Activated T-helper 1 cell treated with Interleukin-2 at 50 U/mL for 16 hours (primary cell): ENCODE results near the gene TRPV4.
A peak's percentile ranks its signal among the peaks of the same experiment; 100 is the strongest.
"Not testable (repeated sequence)": the region's sequence is repeated elsewhere in the genome, so short reads cannot be mapped to it uniquely, and the experiment has no call there.

Experiments
- DNase-seq: peaks from one replicate; pipeline ENCODE4 v3.0.0-alpha.2; 2020; ENCODE audit warnings: low read depth

Gene TRPV4

DNA sequence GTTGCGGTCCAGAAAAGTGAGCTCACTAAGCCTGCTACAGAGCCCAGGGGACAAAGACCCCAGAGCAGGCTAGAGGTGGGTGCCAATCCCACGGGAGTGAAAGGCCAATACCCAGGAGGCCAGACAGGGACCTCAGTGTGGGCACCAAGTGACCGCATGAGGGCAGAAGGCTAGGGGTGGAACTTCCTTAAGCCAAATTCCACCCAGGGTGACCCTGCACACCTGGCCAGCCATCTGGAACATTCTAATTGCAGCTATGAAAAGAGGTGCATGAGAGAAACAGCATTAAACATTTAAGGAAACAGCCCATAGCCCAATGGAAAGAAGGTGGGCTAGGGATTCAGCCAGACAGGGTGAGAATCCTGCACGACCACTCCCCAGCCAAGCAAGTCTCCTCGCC lies 27.8 kb upstream of the TRPV4 start:
- no peak for DNase-seq

DNA sequence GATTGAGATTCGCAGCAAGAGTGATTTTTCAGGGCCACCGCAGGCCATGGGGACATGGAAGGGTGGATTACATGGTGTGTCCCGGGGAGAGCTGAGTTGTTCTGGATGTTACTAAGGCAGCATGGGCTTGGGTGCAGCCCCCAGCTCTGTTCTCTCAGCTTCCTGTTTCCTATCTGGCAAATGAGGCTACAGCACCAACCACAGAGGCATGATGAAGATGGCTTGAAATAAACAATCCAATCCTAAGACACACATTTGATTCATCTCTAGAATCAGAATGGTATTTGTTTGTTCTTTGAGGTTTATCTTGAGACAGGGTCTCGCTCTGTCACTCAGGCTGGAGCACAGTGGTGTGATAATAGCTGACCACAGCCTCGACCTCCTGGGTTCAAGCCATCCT lies 25.6 kb upstream of the TRPV4 start:
- DNase-seq: no peak

DNA sequence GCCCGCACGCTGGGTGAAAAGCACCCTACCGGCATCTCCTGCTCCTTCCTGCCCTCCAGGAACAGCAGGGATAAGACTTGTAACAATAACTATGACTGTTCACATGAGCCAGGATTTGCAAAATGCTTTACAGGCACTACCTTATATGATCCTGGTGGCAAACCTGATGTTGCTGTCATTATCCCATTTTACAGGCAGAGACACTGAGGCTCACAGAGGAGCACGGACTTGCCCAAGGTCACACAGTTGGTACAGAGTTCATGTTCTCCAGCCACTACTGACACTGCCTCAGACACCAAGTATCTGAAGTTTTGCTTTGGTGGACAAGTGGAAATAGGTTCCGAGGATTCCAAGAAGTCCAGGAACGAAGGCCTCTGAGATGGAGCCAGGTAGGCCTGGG lies 24.5 kb upstream of the TRPV4 start:
- no peak for DNase-seq

DNA sequence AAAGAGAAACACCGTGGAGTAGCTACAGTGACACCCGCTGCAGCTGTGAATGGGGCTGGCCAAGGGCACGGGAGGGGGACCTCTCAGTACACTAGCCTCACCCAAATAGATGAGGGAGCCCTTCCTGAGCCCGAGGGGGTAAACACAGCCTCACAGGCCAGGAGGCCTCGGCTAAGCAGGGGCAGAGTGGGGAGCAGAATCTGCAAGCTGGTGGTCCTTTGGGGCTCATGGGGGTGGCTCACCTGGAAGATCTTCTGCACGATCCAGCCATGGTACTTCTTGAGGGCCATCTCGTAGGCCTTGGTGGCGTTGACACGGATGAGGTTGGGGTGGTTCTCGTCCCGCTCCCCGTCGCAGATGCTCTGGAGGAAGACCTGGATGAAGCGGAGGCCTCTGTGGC lies 22.2 kb upstream of the TRPV4 start:
- DNase-seq: no peak

DNA sequence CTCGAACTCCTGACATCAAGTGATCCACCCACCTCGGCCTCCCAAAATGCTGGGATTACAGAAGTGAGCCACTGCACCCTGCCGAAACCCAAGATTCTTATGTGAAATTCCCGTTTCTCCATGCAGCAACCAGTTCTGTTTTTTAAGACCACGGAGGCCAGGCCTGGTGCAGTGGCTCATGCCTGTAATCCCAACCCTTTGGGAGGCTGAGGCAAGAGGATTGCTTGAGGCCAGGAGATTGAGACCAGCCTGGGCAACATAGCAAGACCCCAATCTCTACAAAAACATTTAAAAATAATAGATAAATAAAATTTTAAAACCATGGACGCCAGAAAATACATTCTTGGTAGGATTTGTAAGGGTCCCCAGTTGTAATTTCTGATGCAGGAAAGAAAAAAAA lies 17.3 kb upstream of the TRPV4 start:
- DNase-seq: not testable (repeated sequence)

DNA sequence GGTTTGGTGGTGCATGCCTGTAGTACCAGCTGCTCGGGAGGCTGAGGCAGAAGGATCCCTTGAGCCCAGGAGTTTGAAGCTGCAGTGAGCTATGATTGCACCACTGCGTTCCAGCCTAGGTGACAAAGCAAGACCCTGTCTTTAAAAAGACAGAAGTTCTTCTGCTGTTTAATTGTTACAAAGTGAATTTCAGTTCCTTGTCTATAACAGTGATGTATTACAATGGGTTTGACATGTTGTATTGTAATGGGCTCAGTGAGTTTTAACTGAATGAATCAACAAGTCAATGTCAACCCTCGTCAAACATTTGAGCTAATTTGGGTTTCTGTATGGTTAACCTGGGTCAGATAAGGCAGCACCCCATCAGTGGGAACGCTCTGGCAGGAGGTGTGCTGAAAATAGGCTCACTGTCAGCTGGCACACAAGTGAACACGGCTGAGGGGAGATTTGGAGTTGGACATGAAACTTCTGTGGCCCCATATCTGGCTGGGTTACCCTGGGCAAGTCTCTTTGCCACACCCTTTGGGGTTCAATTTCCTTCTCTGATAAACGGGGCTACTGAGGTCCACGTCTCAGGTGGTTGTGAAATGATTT lies 14.0 kb upstream of the TRPV4 start:
- DNase-seq: no peak

DNA sequence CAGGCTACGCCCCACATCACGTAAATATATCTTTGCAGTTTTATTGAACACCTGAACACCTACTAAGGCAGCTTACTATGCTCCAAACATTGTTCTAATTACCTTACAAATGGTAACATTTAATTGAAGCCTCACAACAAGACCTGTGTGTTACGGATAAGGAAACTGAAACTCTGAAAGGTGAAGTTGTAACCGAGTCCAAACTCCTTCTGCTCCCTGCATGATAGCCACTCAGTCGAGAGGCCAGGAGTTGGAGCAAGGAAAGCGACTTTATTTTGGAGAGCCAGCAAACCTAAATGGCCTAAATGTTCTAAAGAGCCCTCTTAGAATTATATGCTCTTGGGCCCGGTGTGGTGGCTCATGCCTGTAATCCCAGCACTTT lies 12.6 kb upstream of the TRPV4 start:
- DNase-seq: no peak

DNA sequence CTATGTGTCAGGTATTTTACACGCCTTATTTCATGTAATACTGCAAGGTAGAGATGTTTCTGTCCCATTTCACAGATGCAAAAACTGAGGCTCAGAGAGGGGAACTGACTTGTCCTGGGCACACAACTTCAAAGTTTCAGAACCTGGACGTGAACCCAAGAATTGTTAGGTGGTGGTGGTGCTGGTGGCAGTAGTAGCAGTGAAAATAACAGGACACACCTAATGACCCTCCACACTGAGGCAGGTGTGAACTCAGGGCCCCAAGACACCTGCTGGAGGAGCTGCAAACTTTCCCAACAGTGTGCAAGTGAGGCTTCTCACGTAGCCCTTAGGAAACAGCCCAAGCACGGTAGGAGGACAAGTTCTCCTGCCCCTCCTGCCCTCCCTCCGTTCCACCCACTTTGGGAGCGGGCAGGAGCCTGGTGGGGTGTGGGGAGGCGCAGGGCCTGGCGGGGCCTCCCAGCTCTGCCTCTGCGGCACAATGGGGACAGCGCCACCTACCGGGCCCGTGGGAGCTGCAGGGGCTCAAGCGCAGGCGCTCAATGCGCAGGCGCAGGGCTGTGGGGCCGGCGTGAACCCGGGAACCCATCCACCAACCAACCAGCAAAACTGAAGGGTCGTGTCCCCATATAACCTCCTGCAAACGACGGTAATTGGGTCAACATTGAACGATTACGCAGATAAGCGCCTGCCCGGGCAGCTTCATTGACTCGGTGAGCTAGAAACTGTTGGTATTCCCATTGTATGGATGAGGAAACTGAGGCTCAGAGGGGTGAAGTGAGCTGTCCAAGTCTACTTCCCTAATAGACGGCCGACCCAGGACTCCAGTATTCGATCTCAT lies 12.0 kb upstream of the TRPV4 start:
- peak; percentile 83 for DNase-seq

DNA sequence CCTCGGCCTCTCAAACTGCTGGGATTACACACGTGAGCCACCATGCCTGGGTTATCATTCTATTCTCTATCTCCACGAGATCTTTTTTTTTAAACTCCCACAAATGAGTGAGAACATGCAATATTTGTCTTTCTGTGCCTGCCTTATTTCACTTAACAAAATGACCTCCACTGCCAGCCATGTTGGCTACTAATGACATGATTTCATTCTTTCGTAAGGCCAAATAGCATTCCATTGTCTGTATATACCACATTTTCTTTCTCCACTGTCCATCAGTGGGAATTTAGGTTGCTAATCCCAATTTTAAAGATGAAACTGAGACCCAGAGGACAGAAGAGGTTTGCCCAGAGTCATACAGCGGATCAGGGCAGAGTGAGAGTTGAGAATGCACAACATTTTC lies 10.9 kb upstream of the TRPV4 start:
- no peak for DNase-seq

DNA sequence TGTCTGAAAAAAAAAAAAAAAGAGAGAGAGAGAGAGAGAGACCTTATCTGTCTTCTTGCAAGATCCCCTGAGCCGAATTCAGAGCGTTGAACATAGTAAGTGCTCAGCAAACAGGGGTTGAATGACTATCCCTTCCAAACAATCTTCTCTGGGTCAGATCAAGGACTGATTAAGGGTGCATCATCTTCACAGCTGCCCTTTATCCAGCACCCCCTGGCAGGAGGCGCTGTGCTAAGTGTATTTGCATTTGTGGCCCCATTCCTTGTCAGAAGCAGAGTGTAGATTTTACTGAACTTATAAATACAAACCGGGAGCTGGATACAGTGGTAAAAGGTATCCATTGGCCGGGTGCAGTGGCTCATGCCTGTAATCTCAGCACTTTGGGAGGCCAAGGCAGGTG lies 8.8 kb upstream of the TRPV4 start:
- no peak for DNase-seq

DNA sequence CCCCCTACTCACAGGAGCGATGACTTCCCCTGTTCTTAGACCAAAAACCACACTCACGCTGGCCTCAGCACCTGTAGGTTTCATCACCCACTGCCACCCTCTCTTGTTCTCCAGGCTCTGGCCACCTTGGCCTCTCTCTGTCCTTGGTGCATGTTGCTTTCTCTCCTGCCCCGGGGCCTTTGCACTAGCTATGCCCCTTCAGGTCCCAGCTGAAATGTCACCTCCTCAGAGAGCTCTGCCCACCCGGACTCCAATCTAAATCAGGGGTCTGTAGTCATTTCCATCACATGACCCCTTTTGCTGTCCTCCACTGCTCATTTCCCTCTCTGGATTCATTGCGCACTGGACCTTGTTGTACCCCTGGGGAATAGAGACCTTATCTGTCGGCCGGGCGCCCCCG lies 8.2 kb upstream of the TRPV4 start:
- DNase-seq: no peak

DNA sequence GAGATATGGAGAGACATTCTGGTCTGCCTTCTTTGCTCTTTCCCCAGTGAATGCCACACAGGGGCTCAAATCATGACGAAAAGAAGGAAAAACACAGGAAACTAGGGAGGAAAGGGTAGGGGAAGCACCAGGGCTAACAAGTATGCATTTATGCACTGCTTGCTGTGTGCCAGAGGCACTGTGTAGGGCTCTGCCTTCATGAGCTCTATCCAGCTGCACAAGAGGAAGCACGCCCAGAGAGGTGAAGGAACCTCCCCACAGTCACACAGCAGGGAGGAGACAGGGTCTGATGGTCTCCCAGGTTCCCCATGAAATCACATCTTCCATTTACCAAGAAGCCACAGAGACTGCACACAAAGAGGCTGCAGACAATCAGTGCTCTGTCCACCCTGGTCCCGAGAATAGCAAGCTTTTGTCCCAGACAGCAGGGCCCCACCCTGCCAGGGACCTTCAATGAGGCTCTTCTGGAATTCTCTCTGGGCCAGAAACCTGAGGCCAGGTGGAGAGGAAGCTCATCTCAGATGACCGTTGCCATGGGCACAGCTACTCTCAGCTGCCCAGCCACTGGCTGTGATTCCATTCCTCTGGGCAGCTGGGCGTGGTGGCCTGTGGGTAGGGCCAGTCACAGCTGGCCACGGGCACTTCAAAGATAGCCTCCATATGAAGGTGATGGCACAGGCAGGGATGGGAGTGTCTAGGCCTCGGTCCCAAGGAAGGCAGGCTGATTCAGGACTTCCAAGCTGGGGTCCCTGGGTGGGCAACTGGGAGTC lies 7.3 kb upstream of the TRPV4 start:
- DNase-seq: no peak

DNA sequence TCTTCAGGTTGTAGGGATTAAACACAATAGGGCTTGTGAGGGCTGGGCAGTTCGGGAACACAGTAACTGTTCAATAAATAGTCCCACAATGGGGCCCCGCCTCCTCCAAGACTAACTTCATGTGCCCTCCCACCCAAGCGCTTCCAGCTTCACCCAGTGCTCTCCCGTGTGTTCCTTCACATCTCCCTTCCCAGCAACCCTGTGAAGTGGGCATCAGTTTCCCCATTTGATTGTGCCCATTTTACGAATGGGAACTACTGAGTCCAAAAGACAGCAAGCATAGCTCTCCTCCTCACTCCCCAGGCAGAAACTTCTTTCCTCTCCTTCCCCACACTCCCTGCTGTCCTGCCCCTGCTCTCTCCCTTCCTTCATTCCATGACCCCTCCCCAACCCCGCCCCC lies 6.2 kb upstream of the TRPV4 start:
- DNase-seq: no peak

DNA sequence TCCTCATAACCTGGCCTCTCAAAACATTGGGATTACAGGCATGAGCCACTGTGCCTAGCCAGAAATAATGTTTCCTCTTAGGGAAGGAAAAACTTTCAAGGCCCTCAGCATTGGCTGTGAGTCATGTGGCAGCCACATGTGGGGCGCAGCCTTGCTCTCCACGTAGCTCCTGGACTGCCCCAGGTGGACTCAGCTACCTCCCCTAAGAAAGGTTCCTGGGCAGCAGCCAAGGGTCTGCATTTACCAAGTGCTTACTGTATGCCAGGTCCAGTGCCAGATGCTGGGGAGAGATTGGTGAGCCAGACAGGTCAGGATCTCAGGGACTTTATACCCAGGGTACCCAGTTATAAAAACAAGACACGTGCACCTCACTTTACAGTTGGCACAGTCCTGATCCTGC lies 3.7 kb upstream of the TRPV4 start:
- DNase-seq: no peak

DNA sequence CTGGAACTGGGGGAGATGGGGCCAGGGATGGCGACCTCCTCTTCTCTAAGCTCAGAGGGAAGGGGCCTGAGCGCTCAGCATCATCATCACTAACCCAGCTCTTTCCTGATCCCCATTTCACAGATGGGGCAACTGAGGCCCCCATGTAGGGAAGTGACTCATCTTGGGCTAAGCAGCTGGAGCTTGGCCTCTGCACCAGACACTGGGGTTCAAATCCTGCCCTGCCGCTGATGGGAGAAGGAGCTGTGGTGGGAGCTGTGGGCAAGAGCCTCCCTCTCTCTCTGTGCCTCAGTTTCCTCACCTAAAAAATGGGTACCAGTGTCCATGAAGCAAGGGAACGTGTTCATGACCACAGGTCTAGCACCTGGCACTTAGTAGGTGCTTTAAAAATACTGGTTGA lies 2.6 kb upstream of the TRPV4 start:
- no peak for DNase-seq

DNA sequence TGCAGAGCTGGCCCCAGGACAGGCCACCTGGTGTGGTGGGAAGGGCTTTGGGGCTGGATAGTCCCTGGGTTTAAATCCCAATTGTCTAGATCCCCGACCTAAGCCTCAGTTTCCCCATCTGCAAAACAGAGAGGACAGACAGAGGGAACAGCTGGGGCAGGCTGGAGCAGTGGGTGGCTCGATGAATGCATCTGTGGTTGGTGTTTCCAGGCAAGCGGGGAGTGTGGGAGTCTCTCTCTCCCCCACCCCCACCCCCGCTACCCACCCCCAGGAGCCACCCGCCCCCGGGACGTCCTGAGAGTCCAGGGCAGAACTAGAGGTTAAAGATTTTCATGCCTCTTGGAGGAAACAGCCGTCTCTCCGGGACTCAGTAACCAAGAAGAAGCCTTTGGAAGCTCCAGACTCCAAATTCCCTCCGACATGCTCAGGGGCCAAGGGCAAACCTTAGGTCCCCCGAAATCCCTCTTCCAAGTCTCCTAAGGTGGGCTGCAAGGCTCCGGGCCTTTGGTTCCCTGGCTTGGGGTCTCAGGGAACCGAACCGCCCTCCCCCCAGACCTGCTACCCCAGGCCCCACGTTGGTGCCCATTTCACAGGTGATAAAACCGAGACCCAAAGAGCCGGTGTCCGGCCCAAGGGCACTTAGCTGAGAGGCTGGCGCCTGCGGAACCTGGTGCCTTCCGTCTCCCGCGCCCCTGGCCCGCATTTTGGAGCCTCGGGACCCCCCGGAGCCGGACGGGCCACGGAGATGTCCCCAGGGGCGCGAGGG lies 474 bp downstream of the TRPV4 start:
- no peak for DNase-seq

DNA sequence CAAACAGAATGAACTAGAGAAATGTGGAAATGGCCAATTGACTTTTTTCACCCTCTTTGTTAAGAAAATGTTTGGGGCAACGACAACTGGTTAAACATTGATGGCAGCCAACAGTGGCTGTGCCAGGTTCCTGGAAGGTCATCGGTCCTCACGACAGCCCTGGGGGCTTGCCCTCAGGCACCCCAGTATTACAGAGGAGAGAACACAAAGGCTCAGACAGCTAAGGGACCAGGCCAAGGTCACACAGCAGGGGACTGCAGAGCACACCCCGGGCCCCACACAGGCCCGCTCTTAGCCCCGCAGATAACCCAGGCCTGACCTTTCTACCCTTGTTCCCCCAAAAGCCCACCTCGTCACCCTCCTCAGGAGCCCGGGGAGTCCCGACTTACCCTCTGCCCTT lies 1.3 kb downstream of the TRPV4 start:
- DNase-seq: no peak

DNA sequence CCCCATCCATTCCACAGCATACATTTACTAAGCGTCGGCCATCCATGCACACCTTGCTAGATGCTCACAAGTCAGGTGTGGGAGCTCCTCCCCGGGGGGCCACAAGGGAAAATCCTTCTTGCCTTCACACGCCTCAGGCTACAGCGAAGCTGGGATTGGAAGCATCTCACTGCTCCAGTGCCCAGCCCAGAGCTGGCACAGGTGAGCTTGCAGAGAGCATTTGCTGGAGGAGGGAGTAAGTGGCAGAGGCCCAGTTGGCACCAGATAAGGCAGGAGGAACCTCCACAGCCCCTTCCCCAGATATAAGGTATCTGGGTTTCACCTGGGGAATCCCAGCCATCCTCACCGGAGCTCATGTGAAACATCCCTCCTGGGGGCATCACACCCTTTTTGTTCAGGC lies 1.8 kb downstream of the TRPV4 start:
- no peak for DNase-seq

DNA sequence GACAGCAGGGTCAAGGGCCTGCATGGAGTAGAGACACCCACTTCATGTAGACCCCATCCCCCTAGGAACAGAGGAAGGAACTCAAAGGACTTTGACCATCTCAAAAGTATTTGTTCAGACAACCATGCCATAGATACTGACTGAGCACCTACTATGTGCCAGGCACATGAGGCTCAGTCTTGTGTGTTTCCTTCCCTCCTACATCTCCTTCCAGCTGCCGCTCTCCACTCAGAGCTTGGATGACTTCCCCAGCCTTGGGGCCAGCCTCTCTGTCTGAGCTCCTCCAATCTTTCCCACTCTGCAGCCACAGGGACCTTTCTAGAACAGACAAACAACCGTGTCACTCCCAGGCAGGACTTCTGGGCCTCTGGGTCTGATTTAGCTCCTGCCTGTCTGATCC lies 2.5 kb downstream of the TRPV4 start:
- DNase-seq: no peak

DNA sequence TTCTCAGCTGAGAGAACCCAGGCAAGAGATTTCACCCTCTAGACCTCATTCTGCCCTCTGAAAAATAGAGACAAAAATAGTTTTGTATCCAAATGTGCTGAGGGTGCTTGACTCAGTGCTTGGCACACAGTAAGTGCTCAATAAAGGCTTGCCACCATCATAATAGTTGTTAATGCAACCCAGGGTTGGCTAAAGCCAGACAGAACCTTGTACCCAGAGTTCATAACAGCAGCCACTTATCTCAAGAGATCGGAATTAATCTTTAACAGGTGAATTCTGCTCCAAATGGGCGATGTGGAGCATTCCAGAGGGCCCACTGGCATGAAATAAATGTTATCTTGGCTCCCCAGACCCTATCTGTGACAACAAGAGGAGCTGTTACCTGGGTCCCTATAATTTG lies 2.9 kb downstream of the TRPV4 start:
- DNase-seq: no peak

DNA sequence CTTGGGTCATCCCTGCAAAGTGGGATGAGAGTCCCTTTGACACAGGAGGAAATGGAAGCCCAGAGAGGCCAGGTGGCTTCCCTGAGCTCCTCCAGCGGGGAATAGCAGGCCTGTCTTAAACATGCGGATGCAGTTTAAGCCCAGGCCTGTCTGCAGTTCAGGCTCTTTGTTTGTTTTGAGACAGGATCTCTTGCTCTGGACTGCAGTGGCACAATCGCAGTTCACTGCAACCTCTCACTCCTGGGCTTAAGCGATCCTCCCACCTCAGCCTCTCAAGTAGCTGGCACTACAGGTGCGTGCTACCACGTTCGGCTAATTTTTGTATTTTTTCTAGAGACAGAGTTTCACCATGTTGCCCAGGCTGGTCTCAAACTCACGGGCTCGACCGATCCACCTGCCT lies 3.5 kb downstream of the TRPV4 start:
- DNase-seq: no peak

DNA sequence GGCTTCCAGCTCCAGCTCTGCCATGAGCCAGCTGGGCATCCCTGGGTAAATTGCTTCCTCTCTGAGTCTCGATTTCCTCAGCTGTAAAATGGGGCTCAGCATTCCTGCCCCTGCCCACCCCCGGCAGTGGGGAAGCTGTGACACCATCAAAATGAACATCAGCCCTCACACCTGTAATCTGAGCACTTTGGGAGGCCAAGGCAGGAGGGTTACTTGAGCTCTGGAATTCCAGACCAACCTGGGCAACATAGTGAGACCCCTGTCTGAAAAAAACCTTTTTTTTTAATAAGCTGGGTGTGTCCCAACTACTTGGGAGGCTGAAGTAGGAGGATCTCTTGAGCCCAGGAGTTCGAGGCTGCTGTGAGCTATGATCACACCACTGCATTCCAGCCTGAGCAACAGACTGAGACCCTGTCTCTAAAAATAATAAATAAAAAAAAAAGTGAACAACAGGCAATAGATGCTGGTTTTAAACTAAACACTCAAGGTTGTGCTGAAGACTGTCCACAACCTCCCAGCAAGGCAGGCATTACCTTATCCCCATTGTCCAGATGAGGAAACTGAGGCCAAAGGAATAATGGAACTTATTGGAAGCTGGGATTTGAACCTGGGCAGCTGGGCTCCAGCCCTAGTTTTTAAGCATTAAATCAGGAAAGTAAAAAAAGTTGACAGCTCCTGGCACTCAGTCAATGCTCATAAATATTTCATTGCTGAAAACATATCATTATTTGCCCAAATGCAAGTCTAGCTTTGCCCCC lies 4.3 kb downstream of the TRPV4 start:
- DNase-seq: no peak
